SU-DHL-6 (cell line): ENCODE measurements around the gene CAMK1D.

ENCODE experiments used
- EZH2phosphoT487 ChIP-seq: fragments of 200-600 bp; sonication (generic), shearing (Covaris generic); conservative IDR thresholded peaks from 2 replicates; pipeline ENCODE4 v1.6.1; 2018; ENCODE audit warnings: mild to moderate bottlenecking, antibody characterized with exemption, low read length, moderate library complexity, mixed read lengths
- TF ChIP-seq, protein P1 (sequence below): fragments of 200-600 bp; sonication (generic); IDR thresholded peaks from one replicate; pipeline ENCODE4 v1.5.1; 2017; ENCODE audit warnings: antibody characterized with exemption, mild to moderate bottlenecking, low read length, moderate library complexity; ENCODE audit not compliant: insufficient read depth, poor library complexity, severe bottlenecking

DNA sequence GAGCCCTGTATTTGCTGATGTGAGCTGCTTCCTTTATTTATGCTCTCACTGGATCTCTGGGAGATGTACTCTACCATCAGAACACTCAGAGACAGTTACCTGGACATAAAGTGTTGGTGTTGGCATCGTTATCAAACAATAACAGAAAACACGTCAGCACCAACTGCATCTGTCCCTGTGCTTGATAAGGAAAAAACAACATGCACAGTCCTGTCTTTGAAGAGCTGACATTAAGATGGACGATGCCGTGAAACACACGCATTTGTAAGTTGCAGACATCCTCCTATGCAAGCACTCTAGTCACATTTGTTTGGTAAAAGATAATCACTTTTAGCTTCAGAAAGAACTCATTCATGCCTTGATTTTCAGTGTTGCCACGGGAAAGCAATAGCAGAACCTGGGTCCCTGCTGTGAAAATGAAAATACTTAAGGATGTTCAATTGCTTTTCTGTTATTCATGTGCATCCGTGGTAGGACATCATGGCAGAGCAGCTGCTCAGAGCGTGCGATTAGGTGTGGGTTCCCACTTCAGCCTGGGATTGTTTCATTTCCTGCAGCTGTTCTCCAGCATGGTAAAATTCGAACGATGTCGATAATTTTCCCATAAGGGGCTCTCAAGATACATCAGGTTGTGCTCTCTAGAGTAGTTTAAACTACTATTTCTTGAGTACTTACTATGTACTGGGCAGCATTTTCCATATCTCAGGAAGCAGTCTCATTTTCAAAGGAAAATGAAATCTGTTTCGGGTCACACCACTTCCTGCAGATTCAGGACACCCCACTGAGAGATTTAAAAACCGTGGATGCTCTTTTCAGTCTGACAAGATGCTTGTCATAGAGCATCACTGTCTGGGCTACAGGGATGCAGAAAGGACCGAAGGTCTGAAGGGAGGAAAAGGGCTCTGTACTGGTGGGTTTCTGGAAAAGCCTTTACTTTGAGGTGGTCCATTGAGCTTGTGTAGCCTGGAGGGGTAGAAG is 248.7 kb downstream of the CAMK1D start:
- TF ChIP-seq, protein P1, sequence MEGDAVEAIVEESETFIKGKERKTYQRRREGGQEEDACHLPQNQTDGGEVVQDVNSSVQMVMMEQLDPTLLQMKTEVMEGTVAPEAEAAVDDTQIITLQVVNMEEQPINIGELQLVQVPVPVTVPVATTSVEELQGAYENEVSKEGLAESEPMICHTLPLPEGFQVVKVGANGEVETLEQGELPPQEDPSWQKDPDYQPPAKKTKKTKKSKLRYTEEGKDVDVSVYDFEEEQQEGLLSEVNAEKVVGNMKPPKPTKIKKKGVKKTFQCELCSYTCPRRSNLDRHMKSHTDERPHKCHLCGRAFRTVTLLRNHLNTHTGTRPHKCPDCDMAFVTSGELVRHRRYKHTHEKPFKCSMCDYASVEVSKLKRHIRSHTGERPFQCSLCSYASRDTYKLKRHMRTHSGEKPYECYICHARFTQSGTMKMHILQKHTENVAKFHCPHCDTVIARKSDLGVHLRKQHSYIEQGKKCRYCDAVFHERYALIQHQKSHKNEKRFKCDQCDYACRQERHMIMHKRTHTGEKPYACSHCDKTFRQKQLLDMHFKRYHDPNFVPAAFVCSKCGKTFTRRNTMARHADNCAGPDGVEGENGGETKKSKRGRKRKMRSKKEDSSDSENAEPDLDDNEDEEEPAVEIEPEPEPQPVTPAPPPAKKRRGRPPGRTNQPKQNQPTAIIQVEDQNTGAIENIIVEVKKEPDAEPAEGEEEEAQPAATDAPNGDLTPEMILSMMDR: no peak
- TF ChIP-seq EZH2phosphoT487: no peak
